ENCODE data around the gene RTP2.

RTP2 gene

GRCh38 chr3:187665764-187666402, 36.5 kb downstream of the RTP2 start:
- Histone ChIP-seq H3K4me1 (ENCODE audit: low read depth, poor library complexity, severe bottlenecking) (no peaks in the 10 kb centered on the region), H3K36me3 (ENCODE audit: insufficient read depth) (no peaks in the 10 kb centered on the region), H3K27ac (no peak overlapping the region), H3K27me3 (ENCODE audit: insufficient read depth, low read depth) (no peaks in the 10 kb centered on the region), H3K79me2 (ENCODE audit: insufficient read depth, low read depth) (no peaks in the 10 kb centered on the region), H3K9ac (no peak overlapping the region), H3K4me3 (IDR thresholded peaks at IDR 0.05; ENCODE audit: insufficient read depth, low read depth, low read length) (no peak overlapping the region), H2AFZ (ENCODE audit: low read depth) (no peak overlapping the region), H3K4me2 (no peak overlapping the region), H4K20me1 (ENCODE audit: insufficient read depth) (no peaks in the 10 kb centered on the region)
- TF ChIP-seq, protein P1, sequence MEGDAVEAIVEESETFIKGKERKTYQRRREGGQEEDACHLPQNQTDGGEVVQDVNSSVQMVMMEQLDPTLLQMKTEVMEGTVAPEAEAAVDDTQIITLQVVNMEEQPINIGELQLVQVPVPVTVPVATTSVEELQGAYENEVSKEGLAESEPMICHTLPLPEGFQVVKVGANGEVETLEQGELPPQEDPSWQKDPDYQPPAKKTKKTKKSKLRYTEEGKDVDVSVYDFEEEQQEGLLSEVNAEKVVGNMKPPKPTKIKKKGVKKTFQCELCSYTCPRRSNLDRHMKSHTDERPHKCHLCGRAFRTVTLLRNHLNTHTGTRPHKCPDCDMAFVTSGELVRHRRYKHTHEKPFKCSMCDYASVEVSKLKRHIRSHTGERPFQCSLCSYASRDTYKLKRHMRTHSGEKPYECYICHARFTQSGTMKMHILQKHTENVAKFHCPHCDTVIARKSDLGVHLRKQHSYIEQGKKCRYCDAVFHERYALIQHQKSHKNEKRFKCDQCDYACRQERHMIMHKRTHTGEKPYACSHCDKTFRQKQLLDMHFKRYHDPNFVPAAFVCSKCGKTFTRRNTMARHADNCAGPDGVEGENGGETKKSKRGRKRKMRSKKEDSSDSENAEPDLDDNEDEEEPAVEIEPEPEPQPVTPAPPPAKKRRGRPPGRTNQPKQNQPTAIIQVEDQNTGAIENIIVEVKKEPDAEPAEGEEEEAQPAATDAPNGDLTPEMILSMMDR (conservative IDR thresholded peaks at IDR 0.05; ENCODE audit: low read depth, low read length) = no peak

- TF ChIP-seq, protein P1 (conservative IDR thresholded peaks at IDR 0.05; ENCODE audit: low read depth, low read length) = no peak
- no peaks in the 10 kb centered on the region for H3K27me3 ChIP-seq (ENCODE audit: insufficient read depth, low read depth)
Observed at GRCh38 chr3:187665010-187665409, 37.3 kb downstream of the RTP2 start.

DNA sequence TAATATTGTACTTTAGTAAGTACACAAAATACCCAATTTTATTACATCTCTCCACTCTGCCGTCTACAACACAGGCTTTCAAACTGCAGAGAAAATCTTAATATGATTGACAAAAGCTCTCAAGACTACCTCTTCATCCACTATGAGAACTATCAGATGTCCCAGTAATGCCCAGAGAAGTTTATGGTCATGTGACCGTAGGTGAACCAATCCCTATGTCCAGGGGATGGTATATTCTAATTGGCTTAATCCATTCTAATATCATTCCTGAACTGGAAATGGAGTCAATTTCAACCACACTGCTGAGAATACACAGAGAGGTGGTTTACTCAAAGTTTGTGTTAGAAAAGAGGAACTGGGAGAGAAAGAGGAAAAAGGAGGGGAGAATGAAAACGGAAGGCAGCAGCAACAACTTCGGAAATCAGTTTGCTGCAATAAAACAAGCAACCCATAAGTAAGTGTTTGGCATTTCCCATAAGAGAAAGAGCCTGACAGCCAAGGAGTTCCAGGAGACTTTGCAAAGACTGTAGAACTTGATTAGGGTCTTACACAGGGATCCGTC, 39.4 kb downstream of the RTP2 start:
- no peaks in the 10 kb centered on the region for H3K27me3 ChIP-seq (ENCODE audit: insufficient read depth, low read depth)

More at GRCh38 chr3:187665010-187665409, 37.3 kb downstream of the RTP2 start:
- H3K4me2 ChIP-seq = no peak overlapping the region
- H3K27ac ChIP-seq = no peak overlapping the region
- no peaks in the 10 kb centered on the region for H4K20me1 ChIP-seq (ENCODE audit: insufficient read depth)
- H3K36me3 ChIP-seq (ENCODE audit: insufficient read depth) = no peaks in the 10 kb centered on the region
- H3K79me2 ChIP-seq (ENCODE audit: insufficient read depth, low read depth) = no peaks in the 10 kb centered on the region
- no peak overlapping the region for H3K9ac ChIP-seq
- no peaks in the 10 kb centered on the region for H3K4me1 ChIP-seq (ENCODE audit: low read depth, poor library complexity, severe bottlenecking)
- H3K4me3 ChIP-seq (IDR thresholded peaks at IDR 0.05; ENCODE audit: insufficient read depth, low read depth, low read length) = no peak overlapping the region
- no peak overlapping the region for H2AFZ ChIP-seq (ENCODE audit: low read depth)

GRCh38 chr3:187661267-187661666, 41.1 kb downstream of the RTP2 start:
- TF ChIP-seq, protein P1 (conservative IDR thresholded peaks at IDR 0.05; ENCODE audit: low read depth, low read length) = no peak
- Histone ChIP-seq H3K4me1 (ENCODE audit: low read depth, poor library complexity, severe bottlenecking) (no peaks in the 10 kb centered on the region), H3K4me3 (IDR thresholded peaks at IDR 0.05; ENCODE audit: insufficient read depth, low read depth, low read length) (no peak overlapping the region), H3K27ac (no peak overlapping the region), H3K36me3 (ENCODE audit: insufficient read depth) (no peaks in the 10 kb centered on the region), H3K4me2 (no peak overlapping the region), H3K79me2 (ENCODE audit: insufficient read depth, low read depth) (no peaks in the 10 kb centered on the region), H2AFZ (ENCODE audit: low read depth) (no peak overlapping the region), H3K27me3 (ENCODE audit: insufficient read depth, low read depth) (no peaks in the 10 kb centered on the region), H4K20me1 (ENCODE audit: insufficient read depth) (no peaks in the 10 kb centered on the region), H3K9ac (no peak overlapping the region)

More for the DNA sequence above, 39.4 kb downstream of the RTP2 start:
- no peak overlapping the region for H3K4me2 ChIP-seq
- no peak overlapping the region for H3K9ac ChIP-seq
- no peaks in the 10 kb centered on the region for H4K20me1 ChIP-seq (ENCODE audit: insufficient read depth)
- H3K4me1 ChIP-seq (ENCODE audit: low read depth, poor library complexity, severe bottlenecking) = no peaks in the 10 kb centered on the region
- H3K27ac ChIP-seq = no peak overlapping the region
- H3K36me3 ChIP-seq (ENCODE audit: insufficient read depth) = no peaks in the 10 kb centered on the region
- TF ChIP-seq, protein P1 (conservative IDR thresholded peaks at IDR 0.05; ENCODE audit: low read depth, low read length) = no peak
- no peak overlapping the region for H2AFZ ChIP-seq (ENCODE audit: low read depth)
- no peak overlapping the region for H3K4me3 ChIP-seq (IDR thresholded peaks at IDR 0.05; ENCODE audit: insufficient read depth, low read depth, low read length)
- no peaks in the 10 kb centered on the region for H3K79me2 ChIP-seq (ENCODE audit: insufficient read depth, low read depth)
